ENCODE results near the gene SPATA31D3. TPM values are rescaled to one million over a fixed set of nuclear protein-coding genes. Genes with fewer than 3 reads are reported as not detected.

Gene SPATA31D3
- total RNA-seq, 1 experiment from 2014 or later: not detected

DNA sequence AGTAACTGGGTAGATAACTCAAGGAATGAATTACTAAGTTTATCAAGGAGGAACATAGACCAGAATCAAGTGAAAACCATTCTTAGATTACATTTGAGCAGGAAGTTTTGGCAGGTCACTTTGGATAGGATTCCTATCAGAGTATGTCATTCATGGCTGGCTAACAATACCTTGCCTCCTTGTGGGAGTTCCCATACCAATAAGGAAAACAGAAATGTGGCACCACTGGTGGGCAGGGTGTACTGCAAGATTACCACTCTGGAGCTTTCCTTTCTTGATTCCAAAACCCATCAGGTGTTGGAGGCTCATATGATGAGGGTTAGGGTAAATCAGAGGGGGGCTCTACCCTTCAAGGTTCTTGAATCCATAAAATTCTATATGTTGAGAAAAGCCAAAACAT, 26.7 kb downstream of the SPATA31D3 start:
- no peak overlapping the region for H2BK20ac ChIP-seq (ENCODE audit: low read depth, low read length, poor library complexity, severe bottlenecking)
- Mint-ChIP-seq H3K36me3 (ENCODE audit: insufficient read depth in 1 of 3, low read depth in 3 of 3) (peaks cover 0 to 4% (median 3%) of the 10 kb centered on the region in 3 experiments; a peak in 3 of 7 replicates), H3K27me3 (ENCODE audit: low read depth) (no peaks in the 10 kb centered on the region), H3K4me3 (no peak overlapping the region), H3K9me3 (peaks cover 7 to 11% of the 10 kb centered on the region in 2 experiments; a peak in 4 of 5 replicates), H3K4me1 (no peaks in the 10 kb centered on the region), H3K27ac (no peak overlapping the region)
- H3K23me2 ChIP-seq (ENCODE audit: insufficient read length, low read depth, low read length, poor library complexity, severe bottlenecking): no peaks in the 10 kb centered on the region
- H3K79me2 ChIP-seq (ENCODE audit: insufficient read depth, low read length): 0 out of 2 replicates have a peak, but pooled peaks cover 2% of the 10 kb centered on the region
- H3K14ac ChIP-seq (ENCODE audit: insufficient read depth, low read length): no peak overlapping the region
- no peak overlapping the region for H4K8ac ChIP-seq (replicated peaks; ENCODE audit: insufficient read length, low read depth, low read length)
- no peak overlapping the region for H4K91ac ChIP-seq (ENCODE audit: insufficient read length, low read depth, low read length)
- TF ChIP-seq, protein P1, sequence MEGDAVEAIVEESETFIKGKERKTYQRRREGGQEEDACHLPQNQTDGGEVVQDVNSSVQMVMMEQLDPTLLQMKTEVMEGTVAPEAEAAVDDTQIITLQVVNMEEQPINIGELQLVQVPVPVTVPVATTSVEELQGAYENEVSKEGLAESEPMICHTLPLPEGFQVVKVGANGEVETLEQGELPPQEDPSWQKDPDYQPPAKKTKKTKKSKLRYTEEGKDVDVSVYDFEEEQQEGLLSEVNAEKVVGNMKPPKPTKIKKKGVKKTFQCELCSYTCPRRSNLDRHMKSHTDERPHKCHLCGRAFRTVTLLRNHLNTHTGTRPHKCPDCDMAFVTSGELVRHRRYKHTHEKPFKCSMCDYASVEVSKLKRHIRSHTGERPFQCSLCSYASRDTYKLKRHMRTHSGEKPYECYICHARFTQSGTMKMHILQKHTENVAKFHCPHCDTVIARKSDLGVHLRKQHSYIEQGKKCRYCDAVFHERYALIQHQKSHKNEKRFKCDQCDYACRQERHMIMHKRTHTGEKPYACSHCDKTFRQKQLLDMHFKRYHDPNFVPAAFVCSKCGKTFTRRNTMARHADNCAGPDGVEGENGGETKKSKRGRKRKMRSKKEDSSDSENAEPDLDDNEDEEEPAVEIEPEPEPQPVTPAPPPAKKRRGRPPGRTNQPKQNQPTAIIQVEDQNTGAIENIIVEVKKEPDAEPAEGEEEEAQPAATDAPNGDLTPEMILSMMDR (conservative IDR thresholded peaks at IDR 0.05): no peak
- no peak overlapping the region for H3K4ac ChIP-seq (ENCODE audit: low read depth, low read length)
- no peak overlapping the region for H3K27ac ChIP-seq (ENCODE audit: insufficient read length, low read depth, low read length)
- no peak overlapping the region for H2BK12ac ChIP-seq (ENCODE audit: insufficient read length, low read depth, low read length)
- H3T11ph ChIP-seq (ENCODE audit: low read length): no peak overlapping the region
- H2AK5ac ChIP-seq (ENCODE audit: insufficient read length, low read length): no peak overlapping the region
- H3K56ac ChIP-seq (ENCODE audit: insufficient read length, low read depth, low read length): no peak overlapping the region
- H3K27me3 ChIP-seq (ENCODE audit: insufficient read depth, low read length): no peaks in the 10 kb centered on the region
- no peaks in the 10 kb centered on the region for H3K9me3 ChIP-seq (ENCODE audit: control insufficient read depth, low read depth, low read length)
- H3K9ac ChIP-seq (ENCODE audit: extremely low read depth, insufficient read length, low read length): no peak overlapping the region
- H2BK15ac ChIP-seq (ENCODE audit: low read depth, low read length): no peak overlapping the region
- no peak overlapping the region for H3K18ac ChIP-seq (ENCODE audit: insufficient read length, low read depth, low read length)
- H3K4me2 ChIP-seq (ENCODE audit: insufficient read depth, insufficient read length, low read length): no peak overlapping the region
- H4K20me1 ChIP-seq (ENCODE audit: control insufficient read depth, insufficient read depth, insufficient read length): no peaks in the 10 kb centered on the region
- H2BK5ac ChIP-seq (ENCODE audit: insufficient read length, low read length): no peak overlapping the region
- H2AFZ ChIP-seq (ENCODE audit: low read length): no peak overlapping the region
- no peak overlapping the region for H2BK120ac ChIP-seq (ENCODE audit: low read depth, low read length, poor library complexity, severe bottlenecking)
- no peaks in the 10 kb centered on the region for H3K79me1 ChIP-seq (ENCODE audit: insufficient read depth, low read depth, low read length, poor library complexity, severe bottlenecking)
- DNase-seq: no peak
- no peaks in the 10 kb centered on the region for H3K4me1 ChIP-seq (ENCODE audit: insufficient read depth, low read length)
- no peak overlapping the region for H3K23ac ChIP-seq (ENCODE audit: insufficient read length, low read depth, low read length)
- H4K5ac ChIP-seq (ENCODE audit: insufficient read length, low read depth, low read length): no peak overlapping the region

All from H9 (cell line).